IPS DF 4.7 (cell line): Measurements from ENCODE around the gene FBXO15.

ENCODE experiments used
- DNase-seq: peaks from one replicate; pipeline ENCODE4 v3.0.0-alpha.2; 2013; ENCODE audit warnings: low spot score; ENCODE audit errors: extremely low read depth

The FBXO15 gene

GRCh38 chr18:74114116-74114515 lies 33.5 kb downstream of the FBXO15 start:
- DNase-seq = no peak

GRCh38 chr18:74113711-74114110 lies 33.9 kb downstream of the FBXO15 start:
- DNase-seq = no peak

- no peak for DNase-seq
Observed at GRCh38 chr18:74110976-74111375, 36.7 kb downstream of the FBXO15 start.

- DNase-seq = no peak
Observed at GRCh38 chr18:74110149-74110548, 37.5 kb downstream of the FBXO15 start.

GRCh38 chr18:74108460-74108859 lies 39.2 kb downstream of the FBXO15 start:
- no peak for DNase-seq

- no peak for DNase-seq
Observed at GRCh38 chr18:74097803-74098202, 49.8 kb downstream of the FBXO15 start.

- no peak for DNase-seq
Observed at GRCh38 chr18:74092922-74093321, 54.7 kb downstream of the FBXO15 start.

- no peak for DNase-seq
Observed at GRCh38 chr18:74084184-74084855, 63.3 kb downstream of the FBXO15 start.

- no peak for DNase-seq
Observed at GRCh38 chr18:74083557-74083952, 64.1 kb downstream of the FBXO15 start.

GRCh38 chr18:74082742-74083556 lies 64.7 kb downstream of the FBXO15 start:
- no peak for DNase-seq

GRCh38 chr18:74081966-74082741 lies 65.5 kb downstream of the FBXO15 start:
- DNase-seq = peak; percentile 38

- no peak for DNase-seq
Observed at GRCh38 chr18:74078257-74078656, 69.4 kb downstream of the FBXO15 start.

- no peak for DNase-seq
Observed at GRCh38 chr18:74074668-74075564, 72.7 kb downstream of the FBXO15 start.

- DNase-seq = no peak
Observed at GRCh38 chr18:74073957-74074667, 73.5 kb downstream of the FBXO15 start.

- DNase-seq = no peak
Observed at GRCh38 chr18:74069178-74070050, 78.2 kb downstream of the FBXO15 start.

GRCh38 chr18:74068296-74068695 lies 79.3 kb downstream of the FBXO15 start:
- no peak for DNase-seq

- DNase-seq = no peak
Observed at GRCh38 chr18:74066018-74066417, 81.6 kb downstream of the FBXO15 start.

- DNase-seq = no peak
Observed at GRCh38 chr18:74065366-74065765, 82.3 kb downstream of the FBXO15 start.

- DNase-seq = no peak
Observed at GRCh38 chr18:74064510-74064909, 83.1 kb downstream of the FBXO15 start.
